Right atrium auricular region (tissue), 2 donors: Measurements from ENCODE around the gene TCAP. TPM values are rescaled to one million over a fixed set of nuclear protein-coding genes. Genes with fewer than 3 reads are reported as not detected.
A peak's percentile ranks its signal among the peaks of the same experiment; 100 is the strongest.

Experiments
- DNase-seq: peaks from one replicate; pipeline ENCODE4 v3.0.0-alpha.2; 2019; ENCODE audit warnings: low spot score
- H3K27ac ChIP-seq, 2 donors: fragments of 200-600 bp; sonication (generic); 1 replicate in 1 of 2; 2 replicates in 1 of 2; pipeline ENCODE4 v1.5.1; 2016 to 2019
- H3K27me3 ChIP-seq, 2 donors: fragments of 200-600 bp; sonication (generic); one replicate each; pipeline versions ENCODE4 v1.5.1 to v1.6.0; 2017 to 2019
- H3K36me3 ChIP-seq: fragments of 200-600 bp; sonication (generic); one replicate; pipeline ENCODE4 v1.5.1; 2016
- H3K4me1 ChIP-seq, 2 donors: fragments of 200-600 bp; sonication (generic); one replicate each; pipeline versions ENCODE4 v1.5.1 to v1.6.0; 2017 to 2019
- H3K4me3 ChIP-seq, 2 donors: fragments of 200-600 bp; sonication (generic); 1 replicate in 1 of 2; 2 replicates in 1 of 2; pipeline ENCODE4 v1.5.1; 2017 to 2019; ENCODE audit warnings: mild to moderate bottlenecking in 1 of 2, moderate library complexity in 1 of 2
- H3K9me3 ChIP-seq, 2 donors: fragments of 200-600 bp; sonication (generic); one replicate each; pipeline ENCODE4 v1.5.1; 2019
- total RNA-seq, 2 donors: library from RNA; depleted of rRNA; stranded (reverse); fragments of >200 nt; gene quantifications; one replicate each; pipeline ENCODE4 v1.1.0, GENCODE V29; 2016
- TF ChIP-seq, protein P1 (sequence below), 2 donors: fragments of 200-600 bp; sonication (generic); IDR thresholded peaks; one replicate each; pipeline ENCODE4 v1.5.1; 2019; ENCODE audit warnings: antibody characterized with exemption in 2 of 2

Gene TCAP
- total RNA-seq, 2 donors from 2014 or later = 3,380 to 5,284 TPM

DNA sequence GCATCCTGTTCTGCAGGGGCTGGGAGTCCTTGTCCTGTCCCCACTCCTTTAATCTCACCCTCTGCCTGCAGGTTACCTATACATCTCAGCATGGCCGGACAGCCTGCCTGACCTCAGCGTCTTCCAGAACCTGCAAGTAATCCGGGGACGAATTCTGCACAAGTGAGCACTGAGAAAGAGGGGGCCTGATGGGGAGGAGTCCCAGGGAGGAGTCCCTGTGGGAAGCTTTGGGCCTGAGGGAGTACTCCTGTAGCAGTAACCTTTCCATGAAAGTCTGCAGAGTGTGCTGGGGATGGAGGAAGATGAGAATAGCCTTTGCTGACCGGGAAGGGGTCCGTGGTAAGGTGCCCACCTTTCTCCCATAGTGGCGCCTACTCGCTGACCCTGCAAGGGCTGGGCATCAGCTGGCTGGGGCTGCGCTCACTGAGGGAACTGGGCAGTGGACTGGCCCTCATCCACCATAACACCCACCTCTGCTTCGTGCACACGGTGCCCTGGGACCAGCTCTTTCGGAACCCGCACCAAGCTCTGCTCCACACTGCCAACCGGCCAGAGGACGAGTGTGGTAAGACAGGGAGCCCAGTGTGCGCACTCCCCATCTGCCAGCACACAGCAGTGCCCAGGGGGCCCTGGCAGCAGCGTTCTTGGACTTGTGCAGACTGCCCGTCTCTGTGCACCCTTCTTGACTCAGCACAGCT, 50.4 kb downstream of the TCAP start:
- no peak for DNase-seq
- no peaks in the 10 kb centered on the region for H3K9me3 ChIP-seq

More for the DNA sequence above, 50.4 kb downstream of the TCAP start:
- Histone ChIP-seq H3K4me1 (peaks cover 0 to 19% of the 10 kb centered on the region in 2 donors), H3K4me3 (no peak overlapping the region), H3K27ac (peak overlapping the region; percentile 59 to 65), H3K36me3 (peaks cover 70% of the 10 kb centered on the region), H3K27me3 (no peaks in the 10 kb centered on the region)
- TF ChIP-seq, protein P1, sequence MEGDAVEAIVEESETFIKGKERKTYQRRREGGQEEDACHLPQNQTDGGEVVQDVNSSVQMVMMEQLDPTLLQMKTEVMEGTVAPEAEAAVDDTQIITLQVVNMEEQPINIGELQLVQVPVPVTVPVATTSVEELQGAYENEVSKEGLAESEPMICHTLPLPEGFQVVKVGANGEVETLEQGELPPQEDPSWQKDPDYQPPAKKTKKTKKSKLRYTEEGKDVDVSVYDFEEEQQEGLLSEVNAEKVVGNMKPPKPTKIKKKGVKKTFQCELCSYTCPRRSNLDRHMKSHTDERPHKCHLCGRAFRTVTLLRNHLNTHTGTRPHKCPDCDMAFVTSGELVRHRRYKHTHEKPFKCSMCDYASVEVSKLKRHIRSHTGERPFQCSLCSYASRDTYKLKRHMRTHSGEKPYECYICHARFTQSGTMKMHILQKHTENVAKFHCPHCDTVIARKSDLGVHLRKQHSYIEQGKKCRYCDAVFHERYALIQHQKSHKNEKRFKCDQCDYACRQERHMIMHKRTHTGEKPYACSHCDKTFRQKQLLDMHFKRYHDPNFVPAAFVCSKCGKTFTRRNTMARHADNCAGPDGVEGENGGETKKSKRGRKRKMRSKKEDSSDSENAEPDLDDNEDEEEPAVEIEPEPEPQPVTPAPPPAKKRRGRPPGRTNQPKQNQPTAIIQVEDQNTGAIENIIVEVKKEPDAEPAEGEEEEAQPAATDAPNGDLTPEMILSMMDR (IDR thresholded peaks at IDR 0.05) = no peak

Other genes with a start within 250 kb of the TCAP start
- gene MED1, start 214.1 kb upstream of the TCAP start, total RNA-seq = 10 to 100 TPM; 15.9 to 19.0 TPM
- 10 to 100 TPM; 15.9 to 18.9 TPM for gene CDK12, start 203.9 kb upstream of the TCAP start, total RNA-seq
- gene NEUROD2, start 57.4 kb upstream of the TCAP start, total RNA-seq = not detected
- gene PPP1R1B, start 38.4 kb upstream of the TCAP start, total RNA-seq = 1 to 10 TPM in 1 of 2 donors, not detected in 1; 6.7 TPM
- gene STARD3, start 28.2 kb upstream of the TCAP start, total RNA-seq = 10 to 100 TPM; 18.5 to 22.2 TPM
- gene PNMT, start 3.1 kb downstream of the TCAP start, total RNA-seq = 10 to 100 TPM; 14.9 to 26.2 TPM
- 10 to 100 TPM; 14.0 to 21.6 TPM for gene PGAP3, start 22.7 kb downstream of the TCAP start, total RNA-seq
- 10 to 100 TPM; 73.5 to 85.5 TPM for gene ERBB2, start 34.7 kb downstream of the TCAP start, total RNA-seq
- 10 to 100 TPM; 77.5 to 77.8 TPM for gene MIEN1, start 65.2 kb downstream of the TCAP start, total RNA-seq
- gene GRB7, start 72.6 kb downstream of the TCAP start, total RNA-seq = 1 to 10 TPM; 3.4 to 5.8 TPM
- gene IKZF3, start 199.0 kb downstream of the TCAP start, total RNA-seq = under 1 TPM; 0.37 to 0.51 TPM
- gene ZPBP2, start 202.9 kb downstream of the TCAP start, total RNA-seq = not detected